Heart left ventricle (tissue), 13 donors: ENCODE data around the gene CD1B.

Experiments
- CTCF ChIP-seq, 12 donors: fragments of 200-600 bp; sonication (generic) in 4 of 12; IDR thresholded peaks; one replicate each; pipeline versions ENCODE4 v1.5.0 to v1.8.0; 2018 to 2022; ENCODE audit warnings: antibody characterized with exemption in 12 of 12, mild to moderate bottlenecking in 5 of 12
- POLR2A ChIP-seq, 2 donors: fragments of 450-650 bp; IDR thresholded peaks; one replicate each; pipeline ENCODE4 v1.6.1; 2017; ENCODE audit warnings: antibody characterized with exemption in 2 of 2, mild to moderate bottlenecking in 2 of 2, moderate library complexity in 2 of 2
- donor health status: ischemic (EF 13 %, LVEDD 7.1; RV severe dilation, severe dysfunction).
- donor health status: DM: no; HTN: yes; CAD: no.
- donor health status: DM: no; HTN: no; CAD: no.
- donor health status: ischemic (EF 25% LVEDD 6.9; RV normal size, moderate dysfunction).
- donor health status: ischemic (EF 25% LVEDD 5.7; RV mildly dilated, moderate dysfunction).
- donor health status: ischemic (EF 35%, LVEDD 5.7; RV mildly dilated, moderate dysfunction).
- donor health status: nonischemic (EF 11% LVEDD 7.7; RV severe dilation, severe dysfunction).
- donor health status: DM: yes; HTN: yes; CAD: no.
- donor health status: PGD.
- donor health status: ischemic (EF 29% LVEDD 5.4; RV normal size, mild dysfunction).
- donor health status: nonischemic (EF 23%, LVEDD 6.1; RV moderate dilation, normal function).

GRCh38 chr1:158329733-158330132 lies 1.6 kb downstream of the CD1B start:
- TF ChIP-seq CTCF (IDR thresholded peaks at IDR 0.05) (peak in 5 of 12 donors; percentile 5 to 39 (median 20)), POLR2A (IDR thresholded peaks at IDR 0.05) (no peak)
